Endometrial microvascular endothelial cells (primary cell): ENCODE data around the gene TMEM40. TPM values are rescaled to one million over a fixed set of nuclear protein-coding genes. Genes with fewer than 3 reads are reported as not detected.
"Not testable (repeated sequence)": the region's sequence is repeated elsewhere in the genome, so short reads cannot be mapped to it uniquely, and the experiment has no call there.

Experiments
- in situ Hi-C: cut with HindIII; loops from 2 replicates; pipeline ENCODE4 v1.10.0; 2017; ENCODE audit warnings: low sequenced_read_pairs, low pct_unique_long_range_greater_than_20kb; ENCODE audit errors: inconsistent ontology term
- total RNA-seq: library from RNA; depleted of rRNA; stranded (reverse); fragments of >200 nt; gene quantifications from one replicate; pipeline ENCODE4 v1.2.3, GENCODE V29; 2015; ENCODE audit errors: inconsistent ontology term

The TMEM40 gene, protein sequence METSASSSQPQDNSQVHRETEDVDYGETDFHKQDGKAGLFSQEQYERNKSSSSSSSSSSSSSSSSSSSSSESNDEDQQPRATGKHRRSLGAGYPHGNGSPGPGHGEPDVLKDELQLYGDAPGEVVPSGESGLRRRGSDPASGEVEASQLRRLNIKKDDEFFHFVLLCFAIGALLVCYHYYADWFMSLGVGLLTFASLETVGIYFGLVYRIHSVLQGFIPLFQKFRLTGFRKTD
- total RNA-seq: not detected

DNA sequence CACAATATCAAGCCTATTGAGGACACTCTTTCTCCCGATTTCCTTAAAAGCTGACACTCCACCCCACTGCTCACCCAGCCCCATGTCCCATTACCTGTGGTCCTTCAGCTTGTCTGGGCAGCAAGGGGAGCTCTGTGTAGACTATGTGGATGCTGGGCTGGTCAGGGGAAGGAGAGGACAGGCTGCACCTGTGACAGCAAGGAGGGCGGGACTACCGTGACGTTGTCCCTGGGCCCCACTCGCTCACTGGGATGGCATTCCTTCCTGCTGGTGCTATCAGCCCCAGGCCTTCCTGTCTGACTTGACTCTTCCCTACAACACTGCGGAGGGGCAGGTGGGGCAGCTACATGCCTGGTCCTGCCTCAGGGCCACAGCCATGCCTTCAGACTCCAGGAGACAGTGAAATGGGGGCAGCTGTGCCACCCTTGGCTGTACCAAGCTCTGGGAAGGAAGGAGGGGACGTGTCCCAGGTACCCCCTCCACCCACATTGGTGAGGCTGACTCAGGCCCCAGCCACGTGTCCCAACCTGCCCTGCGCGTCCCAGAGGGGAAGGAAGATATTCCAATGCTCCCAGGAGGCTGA is at the start of gene TMEM40:
TSS of gene TMEM40 (minus strand) at position 163 of the 583 bp plus-strand sequence. CDS start 9,427 bp downstream, outside the sequence.
- in situ Hi-C loops: no loop called here

DNA sequence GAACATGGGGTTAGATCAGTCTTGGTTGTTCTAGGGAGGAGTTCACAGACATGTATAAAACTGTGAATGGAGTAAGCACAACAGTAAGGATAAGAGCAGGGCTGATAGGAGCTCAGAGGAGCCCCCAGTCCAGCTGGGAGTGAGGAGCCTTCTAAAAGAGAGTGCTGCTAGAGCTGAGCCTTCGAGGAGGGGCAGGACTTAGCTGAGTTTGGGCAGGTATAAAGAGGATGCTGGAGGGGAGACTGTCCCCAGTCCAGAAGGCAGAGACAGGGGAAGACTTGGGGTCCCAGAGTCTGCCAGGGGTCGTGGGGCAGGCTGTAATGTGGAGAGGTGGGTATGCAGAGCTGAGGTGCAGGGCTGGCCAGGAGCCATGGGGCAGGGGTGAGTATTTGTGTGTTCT is 49.5 kb upstream of the TMEM40 start:
- in situ Hi-C loops: no loop called here

DNA sequence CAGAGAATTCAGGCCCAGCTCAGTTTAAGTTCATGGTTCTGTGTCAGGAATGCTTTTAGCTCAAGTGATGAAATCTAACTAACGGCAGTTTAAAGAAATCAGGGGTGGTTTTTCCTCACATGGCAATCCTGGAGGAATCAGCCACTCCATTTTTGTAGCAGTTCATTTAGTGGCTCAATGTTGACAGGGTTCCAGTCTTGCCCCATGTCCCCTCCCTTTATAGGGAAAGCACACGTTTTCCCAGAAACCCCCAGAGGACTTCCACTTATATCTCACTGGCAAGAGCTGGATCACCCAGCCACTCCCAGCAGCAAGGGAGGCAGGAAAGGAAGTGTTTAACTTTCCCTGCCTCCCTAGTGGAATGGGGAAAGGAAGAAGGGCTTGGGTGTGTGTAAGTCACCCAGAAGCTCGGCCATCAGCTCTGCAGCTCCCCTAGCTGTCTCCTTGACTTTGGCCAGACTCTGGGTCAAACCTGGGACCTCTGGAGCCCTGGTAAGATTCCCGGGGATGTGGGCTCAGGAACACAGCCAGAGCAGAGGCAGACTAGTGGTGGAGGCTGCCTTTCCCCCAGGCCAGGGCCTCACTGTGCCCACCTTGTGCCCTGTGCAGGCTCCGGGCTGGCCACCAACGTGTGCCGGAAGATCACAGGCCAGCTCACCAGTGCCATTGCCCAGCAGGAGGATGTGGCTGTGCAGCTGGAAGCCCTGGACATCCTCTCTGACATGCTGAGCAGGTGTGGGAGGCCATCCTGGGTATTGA is 48.7 kb upstream of the TMEM40 start:
- in situ Hi-C loops: no loop called here

DNA sequence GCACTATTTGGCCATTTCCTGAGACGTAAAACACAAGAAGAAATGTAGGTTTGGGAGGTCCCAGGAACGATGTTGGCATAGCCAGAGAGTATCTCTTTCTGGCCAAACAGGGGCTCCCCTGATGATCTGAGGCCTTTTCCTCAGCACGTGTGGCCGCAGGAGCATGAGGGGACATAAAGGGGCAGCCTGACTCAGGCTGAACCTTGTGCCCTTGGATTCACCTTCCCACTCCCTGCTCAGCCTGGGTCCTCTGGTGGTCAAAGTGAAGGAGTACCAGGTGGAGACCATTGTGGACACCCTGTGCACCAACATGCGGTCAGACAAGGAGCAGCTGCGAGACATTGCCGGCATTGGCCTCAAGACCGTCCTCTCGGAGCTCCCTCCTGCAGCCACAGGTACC is 48.0 kb upstream of the TMEM40 start:
- in situ Hi-C loops: no loop called here

DNA sequence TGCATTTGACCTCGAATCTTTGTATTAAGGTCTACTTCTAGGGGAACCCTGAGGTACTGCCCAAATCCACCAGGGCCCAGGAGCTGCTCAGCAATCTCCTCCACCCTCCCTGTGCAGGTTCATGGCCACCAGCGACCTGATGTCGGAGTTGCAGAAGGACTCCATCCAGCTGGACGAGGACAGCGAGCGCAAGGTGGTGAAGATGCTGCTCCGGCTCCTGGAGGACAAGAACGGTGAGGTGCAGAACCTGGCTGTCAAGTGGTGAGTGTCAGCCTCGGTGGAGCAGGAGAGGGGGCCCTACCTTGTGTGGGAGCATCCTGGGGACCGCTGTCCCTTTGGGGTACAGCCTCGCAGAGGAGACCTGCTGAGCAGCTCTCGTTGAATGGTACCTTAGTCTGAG is 44.3 kb upstream of the TMEM40 start:
- in situ Hi-C loops: no loop called here

DNA sequence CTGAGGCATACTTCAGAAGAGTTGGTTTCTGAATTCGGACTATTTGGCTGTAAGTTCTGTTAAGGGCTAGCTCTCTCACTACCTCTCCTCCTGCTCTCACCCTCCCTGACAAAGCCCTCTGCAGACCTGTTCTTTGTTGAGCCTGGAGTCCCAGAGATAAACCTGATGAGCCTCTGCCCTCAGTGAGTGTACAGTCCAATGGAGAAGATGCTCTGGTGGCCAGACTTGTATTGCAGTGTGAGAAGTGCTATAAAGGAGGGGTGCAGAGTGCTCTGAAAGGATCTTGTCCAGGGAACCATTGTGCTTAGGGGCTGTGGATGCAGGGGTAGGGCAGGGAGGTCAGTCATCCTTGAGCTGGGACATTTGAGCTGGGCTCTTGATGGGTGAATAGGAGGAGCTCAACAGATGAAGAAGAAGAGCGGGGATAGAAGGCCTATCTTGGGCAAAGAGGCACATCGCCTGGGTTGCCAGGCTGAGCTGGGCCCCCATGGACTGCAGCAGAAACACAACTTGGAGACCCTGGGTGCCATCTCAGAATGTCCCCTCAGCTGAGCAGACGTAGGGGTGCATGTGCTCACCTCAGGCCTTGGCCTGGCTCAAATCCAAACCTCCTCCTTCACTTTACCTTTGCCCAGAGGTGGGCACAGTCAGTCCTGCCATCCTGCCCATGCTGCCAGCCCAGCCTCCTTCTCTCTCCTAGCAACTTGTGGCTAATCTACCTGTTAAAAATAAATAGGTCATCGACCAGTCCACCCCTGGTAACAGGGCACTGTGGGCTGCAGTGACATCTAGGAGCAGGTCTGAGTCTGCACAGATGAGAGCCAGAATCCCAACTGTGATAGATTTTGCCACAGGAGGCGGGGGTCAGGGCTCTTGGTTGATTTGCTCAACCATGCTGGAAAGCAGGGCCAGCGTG is 40.7 kb upstream of the TMEM40 start:
- in situ Hi-C loops: no loop called here

DNA sequence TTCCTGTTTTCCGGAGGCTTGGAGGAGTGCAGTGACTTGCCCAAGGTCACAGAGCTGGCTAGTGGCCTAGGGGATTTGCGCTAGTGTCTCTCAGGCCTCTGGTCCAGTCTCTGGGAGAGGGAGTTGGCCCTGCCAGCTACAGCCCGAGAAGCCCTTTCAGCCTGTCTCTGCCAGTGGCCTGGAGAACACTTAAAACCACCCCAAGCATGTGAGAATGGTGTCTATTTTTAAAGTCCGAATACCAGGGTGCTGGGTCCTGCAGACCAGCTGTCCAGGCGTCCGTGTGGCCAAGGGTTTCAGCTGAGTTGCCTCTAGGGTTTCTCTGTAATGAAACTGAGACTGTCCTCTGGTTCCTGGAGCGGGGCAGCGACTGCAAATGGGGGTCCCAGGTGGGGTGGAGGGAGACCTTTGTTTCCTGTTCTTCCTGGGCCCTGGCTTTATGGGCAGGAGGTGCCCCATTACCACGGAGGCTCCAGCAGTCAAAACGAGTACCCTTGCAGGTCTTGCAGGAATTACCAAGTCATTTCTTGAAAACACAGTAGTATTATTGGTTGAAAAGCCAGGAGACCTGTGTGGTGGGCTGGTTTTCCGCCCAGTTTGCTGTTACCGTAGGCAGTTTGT is 39.6 kb upstream of the TMEM40 start:
- in situ Hi-C loops: no loop called here

DNA sequence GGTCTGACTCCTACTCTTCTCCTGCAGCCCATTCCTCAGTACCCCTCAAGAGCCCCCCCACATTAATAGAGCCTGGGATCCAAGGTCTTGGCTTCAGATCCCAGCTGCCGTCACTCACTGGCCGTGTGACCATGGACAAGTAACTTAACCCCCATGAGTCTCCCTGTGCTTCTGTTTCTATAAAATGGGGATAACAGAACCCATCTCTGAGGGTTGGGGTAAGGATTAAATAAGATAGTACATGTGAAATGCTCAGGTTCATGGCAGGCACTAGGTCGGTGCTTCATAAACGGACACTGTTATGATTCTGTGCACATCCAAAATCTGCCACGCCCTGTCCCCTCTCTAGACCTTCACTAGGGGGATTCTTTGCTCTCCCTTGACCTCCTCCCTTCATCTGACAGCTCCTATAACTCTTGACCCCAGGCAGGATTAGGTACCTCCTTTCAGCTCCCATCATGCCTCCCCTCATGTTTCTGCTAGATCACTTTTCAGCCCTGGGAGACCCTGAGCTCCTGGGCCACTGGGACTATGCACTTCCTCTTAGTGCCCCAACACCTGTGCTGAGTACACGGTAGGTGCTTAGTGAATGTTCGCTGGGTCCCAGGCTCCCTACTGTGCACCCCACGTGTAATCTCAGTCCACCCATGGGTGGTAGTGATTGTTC is 39.0 kb upstream of the TMEM40 start:
- in situ Hi-C loops: no loop called here

DNA sequence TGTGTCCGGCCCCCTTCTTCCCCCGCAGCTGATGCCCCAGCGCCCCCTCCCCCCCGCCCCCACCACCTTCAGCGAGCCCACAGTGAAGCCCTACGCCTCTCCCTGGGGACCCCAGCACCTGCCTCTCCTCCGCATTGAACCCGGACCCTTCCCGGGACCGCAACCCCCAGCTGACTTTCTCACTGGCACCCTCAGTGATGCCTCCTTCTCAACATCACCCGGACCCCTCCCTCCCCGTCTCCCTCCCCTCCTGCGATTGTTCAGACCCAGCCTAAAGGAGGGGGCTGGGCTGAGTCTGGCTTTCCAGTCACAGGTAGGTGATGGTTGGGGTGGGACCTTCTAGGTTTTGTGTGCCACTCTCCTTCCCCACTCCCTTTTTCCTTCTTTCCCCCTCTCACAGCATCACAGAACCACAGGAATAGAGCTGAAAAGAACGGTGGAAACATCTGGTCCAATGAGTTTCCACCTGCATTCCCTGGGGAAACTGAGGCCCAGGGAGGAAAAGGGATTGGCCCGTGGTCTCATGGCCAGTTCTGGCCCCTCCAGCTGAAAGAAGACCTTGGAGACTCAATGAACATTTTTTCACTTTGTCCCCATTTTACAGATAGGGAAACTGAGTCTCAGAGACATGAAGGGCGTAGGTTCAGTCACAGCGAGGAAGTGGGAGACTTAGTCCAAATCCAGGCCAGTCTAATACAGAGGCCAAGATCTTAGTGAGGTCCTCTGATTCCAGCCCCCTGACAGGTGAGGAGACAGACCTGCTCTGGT is 38.2 kb upstream of the TMEM40 start:
- in situ Hi-C loops: no loop called here

DNA sequence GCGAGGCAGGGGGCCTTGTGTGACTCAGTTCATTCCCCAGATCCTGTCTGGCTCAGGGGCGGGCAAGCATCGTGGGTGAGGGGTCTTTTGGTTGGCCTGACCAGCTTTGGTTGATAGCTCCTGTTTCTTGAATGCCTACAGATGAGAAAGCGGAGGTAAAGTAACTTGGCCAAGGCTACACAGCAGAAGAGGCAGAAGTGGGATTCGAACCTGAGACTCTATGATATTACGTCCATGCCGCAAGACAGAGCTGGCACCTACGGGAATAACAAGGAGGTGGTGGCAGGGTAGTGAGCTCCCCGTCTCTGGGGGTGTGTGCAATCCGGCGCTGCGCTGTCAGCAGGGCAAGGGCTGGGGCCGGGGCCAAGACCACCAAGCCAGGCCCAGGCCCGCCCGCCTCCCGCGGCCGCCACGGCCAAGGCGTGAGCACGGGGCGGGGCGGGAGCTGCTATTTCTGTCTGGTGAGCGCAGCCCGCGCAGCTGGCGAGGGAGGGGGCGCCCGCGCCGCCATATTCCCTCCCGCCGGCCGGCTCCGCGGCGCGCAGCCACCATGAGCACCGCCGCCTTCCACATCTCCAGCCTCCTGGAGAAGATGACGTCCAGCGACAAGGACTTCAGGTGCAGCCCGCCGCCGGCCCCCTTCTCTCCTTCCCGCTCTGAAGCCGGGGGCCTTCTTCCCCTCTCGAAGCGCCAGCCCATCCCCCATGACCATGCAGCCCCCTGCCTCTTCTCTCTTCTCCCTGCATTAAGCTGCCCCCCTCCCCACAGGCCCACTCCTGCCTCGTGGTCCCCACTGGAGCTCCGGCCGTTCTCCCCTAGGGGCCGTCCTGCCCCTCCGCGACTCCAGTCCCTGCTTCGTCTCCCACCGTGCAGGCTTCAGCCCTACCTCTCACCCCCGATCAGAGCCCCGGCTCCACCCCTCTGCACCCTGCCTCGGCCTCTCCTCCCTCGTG is 37.4 kb upstream of the TMEM40 start, which contains the start of gene CAND2:
TSS of gene CAND2 (plus strand) at position 510 of the 953 bp plus-strand sequence. CDS start at position 551, 41 bp downstream.
- in situ Hi-C loops: no loop called here

DNA sequence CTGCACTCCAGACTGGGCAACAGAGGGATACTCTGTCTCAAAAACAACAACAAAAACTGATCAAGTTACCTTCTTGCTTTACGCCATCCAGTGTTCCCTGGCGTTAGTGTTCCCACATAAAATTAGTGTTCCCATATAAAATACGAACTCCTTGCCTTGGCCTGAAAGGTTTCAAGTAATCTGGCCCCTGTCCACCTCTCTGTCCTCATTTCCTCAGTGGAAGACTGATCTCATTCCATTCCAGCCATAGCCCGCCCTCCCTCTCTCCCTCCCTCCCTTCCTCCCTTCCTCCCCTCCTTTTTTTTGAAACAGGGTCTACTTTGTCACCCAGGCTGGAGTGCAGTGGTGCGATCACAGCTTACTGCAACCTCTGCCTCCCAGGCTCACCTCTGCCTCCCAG is 34.6 kb upstream of the TMEM40 start:
- in situ Hi-C loops: no loop called here

DNA sequence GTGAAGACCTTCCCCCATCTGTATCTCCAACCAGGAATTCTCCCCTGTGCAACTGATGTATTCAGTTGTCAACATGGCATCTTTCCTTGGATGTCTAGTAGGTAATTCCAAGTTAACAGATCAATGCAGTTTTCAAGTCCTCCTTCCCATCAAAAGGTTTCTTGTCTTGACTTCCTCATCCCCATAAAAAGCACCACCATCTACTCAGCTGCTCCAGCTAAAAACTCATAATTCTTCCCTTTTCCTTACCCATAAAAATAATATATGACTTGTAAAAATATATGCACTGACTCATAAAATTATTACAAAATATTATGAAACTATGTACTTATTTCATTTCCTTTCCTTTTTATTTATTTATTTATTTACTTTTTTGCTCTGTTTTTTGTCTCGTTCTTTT is 32.4 kb upstream of the TMEM40 start:
- in situ Hi-C loops: no loop called here

DNA sequence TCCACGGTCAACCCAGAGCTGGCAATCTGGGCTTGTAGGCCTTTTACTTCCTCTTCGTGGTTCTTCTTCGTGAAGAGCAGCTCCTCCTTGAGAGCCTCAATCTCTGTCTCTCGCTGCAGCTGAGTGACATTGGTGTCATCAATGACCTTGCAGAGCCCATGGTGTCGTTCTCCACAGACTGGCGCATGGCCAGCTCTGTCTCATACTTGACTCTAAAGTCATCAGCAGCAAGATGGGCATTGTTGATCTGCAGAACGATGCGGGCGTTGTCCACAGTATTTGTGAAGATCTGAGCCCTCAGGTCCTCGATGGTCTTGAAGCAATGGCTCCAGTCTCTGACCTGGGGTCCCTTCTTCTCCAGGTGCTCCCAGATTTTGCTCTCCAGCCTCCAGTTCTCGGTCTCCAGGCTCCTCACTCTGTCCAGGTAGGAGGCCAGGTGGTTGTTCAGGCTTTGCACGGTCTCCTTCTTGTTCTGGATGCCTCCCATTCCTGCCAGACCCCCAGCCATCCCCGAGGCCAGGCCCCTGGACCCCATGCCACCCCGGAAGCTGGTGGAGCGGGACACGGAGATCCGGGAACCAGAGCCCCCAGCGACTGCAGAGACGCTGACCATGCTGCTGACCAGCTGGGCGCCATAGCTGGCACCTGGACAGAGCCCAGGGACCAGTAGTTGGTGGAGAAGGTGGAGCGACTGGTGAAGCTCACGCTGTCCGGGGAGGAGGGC is 29.1 kb upstream of the TMEM40 start:
- in situ Hi-C loops: not testable (repeated sequence)

DNA sequence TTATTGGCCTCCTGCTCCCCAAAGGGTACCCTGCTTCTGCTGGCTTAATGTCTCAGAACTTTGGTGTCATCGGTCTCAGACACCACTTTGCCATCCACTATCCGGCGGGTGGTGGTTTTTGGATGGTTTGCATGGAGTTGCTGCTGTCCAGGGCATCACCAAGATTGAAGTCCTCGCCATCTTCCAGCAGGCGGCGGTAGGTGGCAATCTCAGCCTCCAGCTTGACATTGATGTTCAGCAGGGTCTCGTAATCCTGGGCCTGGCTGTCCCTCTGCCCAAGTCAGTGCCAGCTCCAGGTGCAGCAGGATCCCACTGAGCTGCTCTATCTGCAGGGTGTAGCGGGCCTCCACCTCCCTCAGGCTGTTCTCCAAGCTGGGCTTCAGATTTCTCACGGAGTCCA is 28.3 kb upstream of the TMEM40 start:
- in situ Hi-C loops: not testable (repeated sequence)

DNA sequence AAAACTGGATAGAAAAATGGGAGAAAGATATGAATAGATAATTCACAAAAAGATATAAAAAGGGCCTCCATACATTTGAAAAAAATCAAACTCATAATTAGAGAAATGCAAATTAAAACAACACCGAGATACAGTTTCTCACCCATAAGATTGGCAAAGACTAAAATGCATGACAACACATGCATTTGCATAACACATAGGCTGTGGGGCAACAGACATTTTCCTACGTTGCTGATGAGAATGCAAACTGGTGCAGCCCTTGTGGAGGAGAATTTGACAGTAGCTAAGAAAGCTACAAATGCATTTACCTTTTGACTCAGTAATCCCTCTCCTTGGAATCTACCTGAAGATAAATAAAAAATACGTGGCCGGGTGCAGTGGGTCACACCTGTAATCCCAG is 26.0 kb upstream of the TMEM40 start:
- in situ Hi-C loops: no loop called here
